Esophagus muscularis mucosa (tissue), 4 donors: ENCODE data around the gene P2RY11.

ENCODE experiments used
- EP300 ChIP-seq: sonication (generic); formaldehyde crosslinking; IDR thresholded peaks from one replicate; pipeline ENCODE4 v1.6.1; 2017; ENCODE audit warnings: antibody characterized with exemption
- POLR2A ChIP-seq: fragments of 450-650 bp; IDR thresholded peaks from one replicate; pipeline ENCODE4 v1.6.1; 2017; ENCODE audit warnings: antibody characterized with exemption, moderate library complexity, mild to moderate bottlenecking, low read depth
- TF ChIP-seq, protein P1 (sequence below), 3 experiments: fragments of 200-600 bp in 2 of 3; fragments of 450-650 bp in 1 of 3; sonication (generic) in 2 of 3; IDR thresholded peaks; one replicate each; pipeline ENCODE4 v1.5.1; 2017 to 2019; ENCODE audit warnings: antibody characterized with exemption in 3 of 3, mild to moderate bottlenecking in 2 of 3, moderate library complexity in 1 of 3

- TF ChIP-seq, protein P1, sequence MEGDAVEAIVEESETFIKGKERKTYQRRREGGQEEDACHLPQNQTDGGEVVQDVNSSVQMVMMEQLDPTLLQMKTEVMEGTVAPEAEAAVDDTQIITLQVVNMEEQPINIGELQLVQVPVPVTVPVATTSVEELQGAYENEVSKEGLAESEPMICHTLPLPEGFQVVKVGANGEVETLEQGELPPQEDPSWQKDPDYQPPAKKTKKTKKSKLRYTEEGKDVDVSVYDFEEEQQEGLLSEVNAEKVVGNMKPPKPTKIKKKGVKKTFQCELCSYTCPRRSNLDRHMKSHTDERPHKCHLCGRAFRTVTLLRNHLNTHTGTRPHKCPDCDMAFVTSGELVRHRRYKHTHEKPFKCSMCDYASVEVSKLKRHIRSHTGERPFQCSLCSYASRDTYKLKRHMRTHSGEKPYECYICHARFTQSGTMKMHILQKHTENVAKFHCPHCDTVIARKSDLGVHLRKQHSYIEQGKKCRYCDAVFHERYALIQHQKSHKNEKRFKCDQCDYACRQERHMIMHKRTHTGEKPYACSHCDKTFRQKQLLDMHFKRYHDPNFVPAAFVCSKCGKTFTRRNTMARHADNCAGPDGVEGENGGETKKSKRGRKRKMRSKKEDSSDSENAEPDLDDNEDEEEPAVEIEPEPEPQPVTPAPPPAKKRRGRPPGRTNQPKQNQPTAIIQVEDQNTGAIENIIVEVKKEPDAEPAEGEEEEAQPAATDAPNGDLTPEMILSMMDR (IDR thresholded peaks at IDR 0.05), result no peak
- TF ChIP-seq EP300 (no peak), POLR2A (no peak)
Observed at GRCh38 chr19:10136936-10137335, 25.4 kb downstream of the P2RY11 start.
